Measurements from ENCODE around the gene ATP5MG. TPM values are rescaled to one million over a fixed set of nuclear protein-coding genes. Genes with fewer than 3 reads are reported as not detected.

Gene ATP5MG
- polyA plus RNA-seq (2011; rRNA removed): 346 and 423 TPM in 2 replicates
- polyA minus RNA-seq (2011; rRNA and poly(A)+ RNA removed): 46.9 and 53.9 TPM in 2 replicates

- Histone ChIP-seq H3K27ac (ENCODE audit: low read depth, low read length) (peak within 1 kb of the TSS; percentile 94), H3K27me3 (ENCODE audit: control insufficient read depth, insufficient read depth, low read length) (no peaks in the 10 kb centered on the region), H3K9me3 (ENCODE audit: control insufficient read depth, insufficient read depth, low read length) (no peaks in the 10 kb centered on the region), H3K4me3 (ENCODE audit: low read depth, low read length) (peak within 1 kb of the TSS; percentile 92)
- ChIA-PET POLR2A (interaction anchor here (1.2 kb wide), 2 partner anchors 14 to 35 kb away, joined by 16 to 24 read pairs; partner anchors contain the start of gene KMT2A), CTCF (interaction anchor here (1.0 to 1.1 kb wide), 2 partner anchors 87 to 89 kb away, joined by 6 read pairs; no protein-coding TSS in a partner anchor)
- peak; percentile 72 for DNase-seq (ENCODE audit: low read depth, low spot score)
- 0 out of 2 replicates have a peak, but pooled peaks have one; percentile 20 for TF ChIP-seq CTCF (IDR thresholded peaks at IDR 0.05; ENCODE audit: low read depth, low read length)
Measured at GRCh38 chr11:118401151-118401879, at the start of gene ATP5MG. TSS of gene ATP5MG (plus strand) at chr11:118401606. CDS start at chr11:118401666, 60 bp downstream.

- Histone ChIP-seq H3K4me3 (ENCODE audit: low read depth, low read length) (no peak overlapping the region), H3K9me3 (ENCODE audit: control insufficient read depth, insufficient read depth, low read length) (no peaks in the 10 kb centered on the region), H3K27me3 (ENCODE audit: control insufficient read depth, insufficient read depth, low read length) (peaks cover 17% of the 10 kb centered on the region), H3K27ac (ENCODE audit: low read depth, low read length) (no peak overlapping the region)
- TF ChIP-seq CTCF (IDR thresholded peaks at IDR 0.05; ENCODE audit: low read depth, low read length): peak; percentile 55
- no peak for DNase-seq (ENCODE audit: low read depth, low spot score)
- CTCF ChIA-PET: interaction anchor here (0.6 to 3.6 kb wide), 18 partner anchors 9 to 1633 kb away, joined by 3 to 60 read pairs (median 4); partner anchors contain the start of gene CD3D
- POLR2A ChIA-PET: no interaction called here
Measured at GRCh38 chr11:118353084-118353710, 48.2 kb upstream of the ATP5MG start.

- Histone ChIP-seq H3K27ac (ENCODE audit: low read depth, low read length) (no peak overlapping the region), H3K9me3 (ENCODE audit: control insufficient read depth, insufficient read depth, low read length) (peaks cover 3% of the 10 kb centered on the region; the same call in 1 of the 2 replicates), H3K4me3 (ENCODE audit: low read depth, low read length) (no peak overlapping the region), H3K27me3 (ENCODE audit: control insufficient read depth, insufficient read depth, low read length) (no peaks in the 10 kb centered on the region)
- DNase-seq (ENCODE audit: low read depth, low spot score): no peak
- no peak for TF ChIP-seq CTCF (IDR thresholded peaks at IDR 0.05; ENCODE audit: low read depth, low read length)
- CTCF ChIA-PET: no interaction called here
- POLR2A ChIA-PET: no interaction called here
Measured at GRCh38 chr11:118358071-118358470, 43.3 kb upstream of the ATP5MG start.

GRCh38 chr11:118359295-118359958 lies 42.0 kb upstream of the ATP5MG start, which contains the start of gene UBE4A:
TSS of gene UBE4A (plus strand) at chr11:118359600. CDS start at chr11:118365081, 5,481 bp downstream.
- no peak for TF ChIP-seq CTCF (IDR thresholded peaks at IDR 0.05; ENCODE audit: low read depth, low read length)
- POLR2A ChIA-PET: interaction anchor here (0.6 kb wide), 1 partner anchor 847 kb away, joined by 3 read pairs; no protein-coding TSS in a partner anchor

More at GRCh38 chr11:118359295-118359958, 42.0 kb upstream of the ATP5MG start, which contains the start of gene UBE4A:
- CTCF ChIA-PET: interaction anchor here (0.6 to 2.4 kb wide), 2 partner anchors 161 to 1524 kb away, joined by 3 to 9 read pairs; no protein-coding TSS in a partner anchor
- Histone ChIP-seq H3K9me3 (ENCODE audit: control insufficient read depth, insufficient read depth, low read length) (peaks cover 3% of the 10 kb centered on the region; the same call in 1 of the 2 replicates), H3K4me3 (ENCODE audit: low read depth, low read length) (peak within 1 kb of the TSS; percentile 98), H3K27me3 (ENCODE audit: control insufficient read depth, insufficient read depth, low read length) (no peaks in the 10 kb centered on the region), H3K27ac (ENCODE audit: low read depth, low read length) (peak within 1 kb of the TSS; percentile 63)
- peak; percentile 78 for DNase-seq (ENCODE audit: low read depth, low spot score)

Measured in AG04450 (cell line).